Measurements from ENCODE around the gene EPHA10.
"Not testable (repeated sequence)": the region's sequence is repeated elsewhere in the genome, so short reads cannot be mapped to it uniquely, and the experiment has no call there.

EPHA10 gene

DNA sequence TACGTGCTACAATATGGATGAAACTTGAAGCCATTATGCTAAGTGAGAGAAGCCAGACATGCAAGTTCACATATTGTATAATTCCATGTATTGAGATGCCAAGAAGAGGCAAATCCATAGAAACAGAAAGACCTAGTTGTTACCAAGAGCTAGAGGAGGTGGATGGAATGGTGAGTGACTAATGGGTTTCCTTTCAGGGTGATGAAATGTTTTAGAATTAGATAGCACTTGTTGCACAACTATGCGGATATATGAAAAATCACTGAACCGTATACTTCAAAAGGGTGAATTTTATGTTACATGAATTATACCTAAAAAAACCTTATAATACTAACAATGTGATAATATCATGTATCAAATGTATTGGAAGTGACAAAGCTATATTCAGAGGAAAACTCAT, 18.1 kb downstream of the EPHA10 start:
- H3K4me3 ChIP-seq (replicated peaks; ENCODE audit: low read depth, low read length), result no peak overlapping the region
- TF ChIP-seq, protein P1, sequence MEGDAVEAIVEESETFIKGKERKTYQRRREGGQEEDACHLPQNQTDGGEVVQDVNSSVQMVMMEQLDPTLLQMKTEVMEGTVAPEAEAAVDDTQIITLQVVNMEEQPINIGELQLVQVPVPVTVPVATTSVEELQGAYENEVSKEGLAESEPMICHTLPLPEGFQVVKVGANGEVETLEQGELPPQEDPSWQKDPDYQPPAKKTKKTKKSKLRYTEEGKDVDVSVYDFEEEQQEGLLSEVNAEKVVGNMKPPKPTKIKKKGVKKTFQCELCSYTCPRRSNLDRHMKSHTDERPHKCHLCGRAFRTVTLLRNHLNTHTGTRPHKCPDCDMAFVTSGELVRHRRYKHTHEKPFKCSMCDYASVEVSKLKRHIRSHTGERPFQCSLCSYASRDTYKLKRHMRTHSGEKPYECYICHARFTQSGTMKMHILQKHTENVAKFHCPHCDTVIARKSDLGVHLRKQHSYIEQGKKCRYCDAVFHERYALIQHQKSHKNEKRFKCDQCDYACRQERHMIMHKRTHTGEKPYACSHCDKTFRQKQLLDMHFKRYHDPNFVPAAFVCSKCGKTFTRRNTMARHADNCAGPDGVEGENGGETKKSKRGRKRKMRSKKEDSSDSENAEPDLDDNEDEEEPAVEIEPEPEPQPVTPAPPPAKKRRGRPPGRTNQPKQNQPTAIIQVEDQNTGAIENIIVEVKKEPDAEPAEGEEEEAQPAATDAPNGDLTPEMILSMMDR (IDR thresholded peaks at IDR 0.05; ENCODE audit: low read depth, low read length, missing control alignments), result no peak
- no peak for DNase-seq (ENCODE audit: extremely low read depth, low read depth)

DNA sequence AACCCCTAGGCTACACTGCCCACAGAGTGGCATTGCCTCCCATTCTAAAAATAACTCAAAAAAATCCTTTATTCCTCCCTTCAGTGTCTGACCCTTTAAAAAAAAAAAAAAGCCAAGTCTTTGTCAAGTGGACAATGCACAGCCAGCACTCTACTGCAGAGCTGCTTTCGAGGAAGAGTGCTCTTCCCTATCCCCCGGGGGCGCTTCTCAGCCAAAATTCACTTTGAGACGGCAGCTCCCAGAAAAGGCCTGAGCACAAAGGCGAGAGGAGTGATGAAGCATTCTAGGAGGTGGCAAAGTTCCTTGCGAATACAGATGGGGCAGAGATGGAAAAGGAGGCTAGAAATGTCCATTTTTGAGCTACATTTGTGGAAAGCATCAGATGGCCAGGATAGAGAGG, 23.3 kb downstream of the EPHA10 start:
- no peak for DNase-seq (ENCODE audit: extremely low read depth, low read depth)

DNA sequence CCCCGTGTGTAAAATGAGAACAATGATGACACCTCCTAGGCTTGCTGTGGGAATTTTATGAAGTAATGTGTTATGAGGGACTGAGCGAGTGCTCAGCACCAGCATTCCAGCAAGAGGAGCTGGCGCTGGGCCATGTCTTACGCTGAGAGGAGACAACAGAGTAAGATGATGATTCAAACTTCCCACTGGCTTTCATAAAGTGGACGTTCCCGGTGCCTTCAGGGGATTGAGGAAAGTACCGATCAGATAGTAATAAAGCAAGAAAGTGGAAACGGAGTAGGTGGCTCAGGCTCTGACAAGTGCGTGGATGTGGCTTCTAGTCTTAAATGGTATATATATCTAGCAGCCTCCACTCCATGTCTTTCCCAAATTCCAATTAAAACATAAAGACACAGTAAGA, 23.8 kb downstream of the EPHA10 start:
- TF ChIP-seq, protein P1 (IDR thresholded peaks at IDR 0.05; ENCODE audit: low read depth, low read length, missing control alignments), result no peak
- no peak for DNase-seq (ENCODE audit: extremely low read depth, low read depth)
- H3K4me3 ChIP-seq (replicated peaks; ENCODE audit: low read depth, low read length), result no peak overlapping the region

More for the DNA sequence above, 23.3 kb downstream of the EPHA10 start:
- H3K4me3 ChIP-seq (replicated peaks; ENCODE audit: low read depth, low read length), result no peak overlapping the region
- TF ChIP-seq, protein P1 (IDR thresholded peaks at IDR 0.05; ENCODE audit: low read depth, low read length, missing control alignments), result no peak

DNA sequence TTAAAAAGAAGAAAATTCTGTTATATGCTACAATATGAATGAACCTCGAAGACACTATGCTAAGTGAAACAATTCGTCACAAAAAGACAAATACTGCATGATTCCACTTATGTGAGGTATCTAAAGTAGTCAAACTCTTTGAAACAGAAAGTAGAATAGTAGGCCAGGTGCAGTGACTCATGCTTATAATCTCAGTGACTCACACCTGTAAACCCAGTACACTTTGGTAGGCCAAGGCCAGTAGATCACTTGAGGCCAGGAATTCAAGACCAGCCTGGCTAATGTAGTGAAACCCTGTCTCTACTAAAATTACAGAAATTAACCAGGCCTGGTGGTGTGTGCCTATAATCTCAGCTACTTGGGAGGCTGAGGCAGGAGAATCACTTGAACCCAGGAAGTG, 25.7 kb downstream of the EPHA10 start:
- H3K4me3 ChIP-seq (replicated peaks; ENCODE audit: low read depth, low read length), result no peak overlapping the region
- no peak for DNase-seq (ENCODE audit: extremely low read depth, low read depth)
- TF ChIP-seq, protein P1 (IDR thresholded peaks at IDR 0.05; ENCODE audit: low read depth, low read length, missing control alignments), result no peak

DNA sequence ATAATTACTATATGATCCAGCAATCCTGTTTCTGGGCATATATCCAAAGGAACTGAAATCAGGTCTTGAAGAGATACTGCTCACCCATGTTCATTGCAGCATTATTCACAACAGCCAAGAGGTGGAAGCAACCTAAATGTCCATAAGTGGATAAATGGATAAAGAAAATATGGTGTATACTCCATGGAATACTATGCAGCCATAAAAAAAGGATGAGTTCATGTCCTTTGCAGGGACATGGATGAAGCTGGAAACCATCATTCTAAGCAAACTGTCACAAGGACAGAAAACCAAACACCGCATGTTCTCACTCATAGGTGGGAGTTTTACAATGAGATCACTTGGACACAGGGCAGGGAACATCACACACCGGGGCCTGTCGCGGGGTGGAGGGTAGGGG, 26.3 kb downstream of the EPHA10 start:
- DNase-seq (ENCODE audit: extremely low read depth, low read depth); H3K4me3 ChIP-seq (replicated peaks; ENCODE audit: low read depth, low read length): not testable (repeated sequence)

DNA sequence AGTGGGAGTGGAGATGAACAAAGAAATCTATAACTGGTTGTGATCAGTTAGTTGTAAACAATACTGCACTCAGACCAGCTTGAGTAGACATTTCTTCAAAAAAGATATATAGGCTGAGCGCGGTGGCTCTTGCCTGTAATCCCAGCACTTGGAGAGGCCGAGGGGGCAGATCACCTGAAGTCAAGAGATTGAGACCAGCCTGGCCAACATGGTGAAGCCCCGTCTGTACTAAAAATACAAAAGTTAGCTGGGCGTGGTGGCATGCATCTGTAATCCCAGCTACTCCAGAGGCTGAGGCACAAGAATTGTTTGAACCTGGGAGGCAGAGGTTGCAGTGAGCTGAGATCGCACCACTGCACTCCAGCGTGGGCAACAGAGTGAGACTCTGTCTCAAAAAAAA, 26.9 kb downstream of the EPHA10 start:
- not testable (repeated sequence) for DNase-seq (ENCODE audit: extremely low read depth, low read depth); H3K4me3 ChIP-seq (replicated peaks; ENCODE audit: low read depth, low read length)

DNA sequence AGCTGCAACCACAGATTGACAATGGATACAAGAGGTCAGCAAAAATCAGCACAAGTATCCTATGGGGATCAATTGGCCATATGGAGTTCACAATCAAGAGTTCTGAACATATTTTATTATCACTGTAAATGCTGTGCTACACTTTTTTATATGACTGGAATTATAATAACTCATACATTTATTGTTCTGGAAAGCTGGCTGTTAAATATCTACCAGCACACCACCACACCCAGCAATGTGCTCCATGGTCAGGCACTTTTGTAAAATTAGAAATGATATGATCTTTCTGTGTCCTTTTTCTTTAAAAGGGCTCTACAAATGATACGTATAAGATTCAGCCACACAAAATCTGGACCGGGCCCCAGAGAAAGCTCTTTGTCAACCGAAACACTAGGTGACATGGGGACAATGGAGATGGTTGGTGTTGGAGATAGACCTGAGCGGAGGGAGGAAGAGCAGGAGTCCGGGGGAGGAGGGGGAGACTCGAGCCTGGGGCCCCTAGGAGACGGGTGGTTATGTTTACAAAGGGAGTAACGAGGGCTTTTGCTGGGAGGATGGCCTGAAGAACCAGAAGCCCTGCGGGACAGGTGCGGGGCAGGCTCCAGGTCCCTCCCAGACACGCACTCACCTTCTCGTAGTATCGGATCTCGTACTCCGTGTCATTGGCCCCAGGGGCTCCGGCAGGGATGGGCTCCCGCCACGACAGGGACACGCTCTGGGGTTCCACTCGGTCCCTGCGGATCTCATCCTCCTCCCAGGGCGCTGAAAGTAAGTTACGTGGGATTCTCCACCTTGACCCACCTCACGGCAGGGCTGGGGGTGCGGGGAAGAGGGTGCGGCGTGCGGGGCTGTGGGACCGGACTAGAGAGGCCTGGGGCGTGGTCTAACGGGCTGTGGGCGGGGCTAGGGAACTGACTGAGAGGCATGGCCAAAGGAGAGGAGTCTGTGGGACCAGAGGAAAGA, 30.0 kb downstream of the EPHA10 start:
- H3K4me3 ChIP-seq (replicated peaks; ENCODE audit: low read depth, low read length), result no peak overlapping the region
- DNase-seq (ENCODE audit: extremely low read depth, low read depth), result no peak
- TF ChIP-seq, protein P1 (IDR thresholded peaks at IDR 0.05; ENCODE audit: low read depth, low read length, missing control alignments), result no peak
